Measurements from ENCODE around the gene TNFRSF4. TPM values are rescaled to one million over a fixed set of nuclear protein-coding genes. Genes with fewer than 3 reads are reported as not detected.

The TNFRSF4 gene
- total RNA-seq, 4 donors from 2014 or later: 2.4 to 10.7 (median 5.9) TPM

DNA sequence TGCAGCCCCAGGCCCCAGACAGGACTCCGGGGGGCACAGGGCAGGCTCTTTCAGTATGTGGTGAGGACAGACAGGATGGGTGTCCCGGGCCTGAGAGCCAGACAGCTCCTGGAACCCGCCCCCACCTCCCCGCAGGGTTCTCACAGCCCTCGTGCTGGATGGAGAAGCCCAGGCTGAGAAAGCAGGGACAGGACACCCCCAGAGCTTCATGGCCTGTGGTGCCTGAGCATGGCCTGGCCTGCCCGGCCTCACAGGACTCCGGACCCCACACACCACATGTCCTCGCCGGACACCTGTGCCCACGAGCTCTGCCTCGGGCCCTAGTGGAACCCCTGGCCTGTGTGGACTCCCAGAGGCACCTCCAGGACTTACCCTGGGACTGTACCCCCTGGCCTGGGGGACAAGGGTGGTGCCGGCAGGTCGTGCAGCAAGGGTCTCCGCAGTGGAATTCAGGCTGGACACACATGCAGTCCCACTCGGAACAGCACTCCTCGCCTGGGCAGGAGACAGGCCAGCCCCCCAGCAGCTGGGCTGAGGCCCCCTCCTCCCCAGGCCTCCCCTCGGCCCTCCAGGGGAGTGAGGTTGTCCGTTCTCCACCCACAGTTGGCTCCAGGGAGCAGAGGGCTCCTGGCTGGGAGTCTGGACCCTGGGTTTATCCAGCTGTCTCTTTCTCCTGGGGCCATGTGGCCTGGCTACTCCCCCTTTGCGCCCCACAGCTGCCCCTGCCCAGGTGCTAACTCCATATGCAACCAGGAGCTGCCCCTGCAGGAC is 8.8 kb downstream of the TNFRSF4 start:
- DNase-seq (ENCODE audit: low spot score): no peak
- TF ChIP-seq, protein P1, sequence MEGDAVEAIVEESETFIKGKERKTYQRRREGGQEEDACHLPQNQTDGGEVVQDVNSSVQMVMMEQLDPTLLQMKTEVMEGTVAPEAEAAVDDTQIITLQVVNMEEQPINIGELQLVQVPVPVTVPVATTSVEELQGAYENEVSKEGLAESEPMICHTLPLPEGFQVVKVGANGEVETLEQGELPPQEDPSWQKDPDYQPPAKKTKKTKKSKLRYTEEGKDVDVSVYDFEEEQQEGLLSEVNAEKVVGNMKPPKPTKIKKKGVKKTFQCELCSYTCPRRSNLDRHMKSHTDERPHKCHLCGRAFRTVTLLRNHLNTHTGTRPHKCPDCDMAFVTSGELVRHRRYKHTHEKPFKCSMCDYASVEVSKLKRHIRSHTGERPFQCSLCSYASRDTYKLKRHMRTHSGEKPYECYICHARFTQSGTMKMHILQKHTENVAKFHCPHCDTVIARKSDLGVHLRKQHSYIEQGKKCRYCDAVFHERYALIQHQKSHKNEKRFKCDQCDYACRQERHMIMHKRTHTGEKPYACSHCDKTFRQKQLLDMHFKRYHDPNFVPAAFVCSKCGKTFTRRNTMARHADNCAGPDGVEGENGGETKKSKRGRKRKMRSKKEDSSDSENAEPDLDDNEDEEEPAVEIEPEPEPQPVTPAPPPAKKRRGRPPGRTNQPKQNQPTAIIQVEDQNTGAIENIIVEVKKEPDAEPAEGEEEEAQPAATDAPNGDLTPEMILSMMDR (IDR thresholded peaks at IDR 0.05): no peak
- no peak for ATAC-seq (ENCODE audit: low FRiP score)

DNA sequence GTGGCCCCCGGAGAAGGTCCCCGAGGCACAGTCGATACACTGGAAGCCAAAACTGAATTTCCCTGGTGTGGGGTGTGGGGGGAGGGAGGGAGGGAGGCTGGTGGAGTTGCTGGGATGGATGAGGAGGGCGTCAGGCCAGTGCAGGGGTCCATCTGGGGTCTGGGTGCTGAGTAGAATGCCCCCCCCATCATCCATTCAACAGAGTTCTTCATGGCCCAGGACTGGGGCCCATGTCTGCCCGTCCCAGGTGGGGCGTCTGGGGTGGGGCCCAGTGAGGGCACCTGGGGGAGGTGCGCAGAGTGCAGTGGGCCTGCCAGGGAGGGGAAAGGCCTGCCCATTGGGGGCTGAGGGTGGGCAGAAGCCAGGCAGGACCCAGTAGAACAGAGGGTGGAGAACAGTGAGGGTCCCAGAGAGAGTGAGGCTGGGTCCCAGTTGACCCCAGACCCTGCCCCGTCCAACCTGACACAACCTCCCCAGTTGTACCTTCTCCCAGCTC is 9.5 kb downstream of the TNFRSF4 start:
- DNase-seq (ENCODE audit: low spot score) (no peak), ATAC-seq (ENCODE audit: low FRiP score) (no peak)
- TF ChIP-seq, protein P1 (IDR thresholded peaks at IDR 0.05): no peak

DNA sequence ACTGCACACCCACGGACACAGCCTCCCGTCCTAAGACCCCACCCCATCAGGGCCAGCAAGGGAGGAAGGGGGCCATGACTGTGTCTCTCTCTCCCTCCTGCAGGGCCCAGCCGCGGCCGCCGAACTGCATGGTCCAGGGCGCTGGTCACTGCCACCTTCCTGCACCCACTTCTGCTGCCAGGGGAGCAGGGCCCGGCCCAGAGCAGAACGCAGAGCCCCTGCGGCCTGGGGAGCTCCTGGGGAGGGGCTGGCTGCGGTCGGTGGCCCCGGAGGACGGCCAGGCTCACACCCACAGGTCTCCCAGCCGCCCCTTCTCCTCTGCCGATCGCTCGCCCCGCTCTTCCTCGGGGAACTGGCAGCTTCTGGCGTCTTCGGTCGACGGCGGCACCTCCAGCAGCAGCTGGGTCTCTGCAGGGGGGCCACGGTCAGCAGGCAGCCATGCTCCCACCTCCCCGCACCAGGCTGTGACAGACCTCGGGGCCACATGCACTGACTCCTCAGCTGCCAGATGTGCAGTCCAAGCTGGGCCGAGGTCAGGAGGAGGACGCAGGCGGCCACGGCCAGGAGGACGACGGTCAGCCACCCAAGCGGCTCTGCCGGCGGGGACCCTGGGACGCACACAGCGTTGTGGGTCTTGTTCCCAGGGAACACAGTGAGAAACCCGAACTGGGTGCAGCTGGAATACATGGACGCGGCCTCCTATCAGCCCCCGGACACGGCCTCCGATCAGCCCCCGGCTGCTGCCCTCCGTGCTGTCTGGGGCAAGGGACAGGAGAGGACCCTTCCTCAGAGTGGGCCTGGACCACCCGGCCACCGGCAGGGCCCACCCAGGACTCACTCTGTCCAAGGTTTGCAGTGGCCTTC is 10.2 kb downstream of the TNFRSF4 start:
- ATAC-seq (ENCODE audit: low FRiP score) (no peak), DNase-seq (ENCODE audit: low spot score) (no peak)
- TF ChIP-seq, protein P1 (IDR thresholded peaks at IDR 0.05): no peak

DNA sequence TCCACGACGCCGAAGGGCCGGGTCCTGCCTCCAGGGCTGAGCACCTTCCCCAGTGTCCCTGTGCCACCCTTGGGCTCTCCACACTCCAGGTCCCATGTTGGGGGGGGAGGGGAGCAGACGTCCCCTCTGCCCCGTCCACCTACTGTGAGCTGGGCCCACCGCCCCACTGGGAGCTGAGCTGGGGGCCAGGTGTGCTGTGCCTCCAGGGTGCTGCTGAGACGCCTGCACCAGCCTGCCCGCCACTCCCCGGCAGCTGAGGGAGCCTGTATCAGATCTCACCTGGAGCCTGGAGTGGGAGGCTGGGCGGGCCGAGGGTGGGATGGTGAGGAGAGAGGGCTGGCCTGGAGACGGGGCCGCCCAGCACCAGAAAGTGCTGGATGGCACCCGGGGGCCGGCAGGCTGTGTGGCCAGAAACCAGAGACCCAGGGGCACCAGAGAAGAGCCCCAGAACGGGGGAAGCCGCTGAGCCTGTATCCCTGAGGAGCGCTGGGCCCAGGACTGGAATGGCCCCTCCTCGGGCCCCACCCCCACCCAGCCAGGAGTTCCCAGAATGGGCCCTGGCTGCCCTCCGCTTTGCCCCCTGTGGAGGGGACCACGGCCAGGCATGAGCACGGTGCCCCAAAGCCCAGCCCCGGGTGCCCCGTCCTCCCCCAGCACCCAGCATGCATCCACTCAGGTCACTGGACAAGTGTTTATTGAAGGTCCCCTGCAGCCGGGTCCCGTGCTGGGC is 11.0 kb downstream of the TNFRSF4 start:
- ATAC-seq (ENCODE audit: low FRiP score) (no peak), DNase-seq (ENCODE audit: low spot score) (no peak)
- TF ChIP-seq, protein P1 (IDR thresholded peaks at IDR 0.05): no peak

DNA sequence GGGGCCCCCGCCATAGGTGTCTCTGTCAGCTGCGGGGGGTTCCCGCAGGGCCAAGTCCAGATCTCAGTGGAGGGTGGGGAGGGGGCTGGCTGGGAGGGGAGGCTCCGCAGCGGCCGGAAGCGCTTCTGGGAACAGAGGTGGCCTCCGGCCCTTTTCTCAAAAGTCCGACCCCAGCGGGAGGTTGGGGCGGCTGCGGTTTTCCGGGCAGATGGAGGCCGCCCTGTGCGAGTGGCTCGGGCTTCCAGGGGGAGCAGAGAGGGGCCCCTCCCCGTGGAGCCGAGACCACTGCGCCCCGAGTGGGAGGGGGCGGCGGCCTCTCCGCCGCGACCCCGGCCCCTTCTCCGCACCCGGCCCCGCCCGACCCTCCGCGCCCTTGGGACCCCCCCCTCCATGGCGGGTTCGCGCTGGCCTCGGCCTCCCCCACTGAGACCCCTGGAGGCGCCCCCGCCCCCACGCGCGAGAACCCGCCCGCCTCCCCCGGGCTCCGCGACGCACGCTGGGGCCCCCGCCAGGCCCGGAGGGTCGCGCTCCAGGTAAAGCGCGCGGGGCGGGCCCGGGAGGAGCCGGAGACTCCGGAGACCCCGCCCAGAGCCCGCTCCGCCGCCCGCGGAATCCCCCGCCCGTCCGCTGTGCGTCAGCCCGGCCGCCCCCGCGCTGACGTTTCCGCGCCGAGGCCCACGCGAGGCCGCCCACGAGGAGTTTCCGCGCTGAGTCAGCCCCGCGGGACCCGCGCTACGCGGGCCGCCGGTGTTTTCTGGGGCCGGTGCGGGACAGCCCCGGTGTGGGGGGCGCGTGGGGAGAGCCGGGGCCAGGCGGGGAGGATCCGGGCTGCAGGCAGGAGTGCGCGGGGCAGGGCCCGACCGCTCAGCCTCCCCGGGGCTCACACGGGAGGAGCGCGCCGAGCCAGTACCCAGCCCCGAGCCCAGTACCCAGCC is 12.8 kb downstream of the TNFRSF4 start:
- peak; percentile 86 for ATAC-seq (ENCODE audit: low FRiP score)
- TF ChIP-seq, protein P1 (IDR thresholded peaks at IDR 0.05): no peak
- peak; percentile 52 for DNase-seq (ENCODE audit: low spot score)

All from omental fat pad (tissue), 4 donors.